Neural progenitor cell (in vitro differentiated cells): Measurements from ENCODE around the gene GJA3. TPM values are rescaled to one million over a fixed set of nuclear protein-coding genes. Genes with fewer than 3 reads are reported as not detected.
A peak's percentile ranks its signal among the peaks of the same experiment; 100 is the strongest.

ENCODE experiments used
- DNase-seq: peaks from one replicate; pipeline ENCODE4 v3.0.0-alpha.2; 2016; ENCODE audit warnings: low spot score
- H2AFZ ChIP-seq: fragments of 200-600 bp; sonication (generic); replicated peaks from 2 replicates; pipeline ENCODE4 v1.6.1; 2016; ENCODE audit warnings: antibody characterized with exemption
- H3F3A ChIP-seq: fragments of 200-600 bp; sonication (generic); 2 replicates; pipeline ENCODE4 v1.6.1; 2016; ENCODE audit warnings: antibody characterized with exemption, low read depth
- H3K27ac ChIP-seq: fragments of 200-600 bp; sonication (generic); 2 replicates; pipeline ENCODE4 v1.5.1; 2016; ENCODE audit warnings: mild to moderate bottlenecking
- H3K27me3 ChIP-seq: fragments of 200-600 bp; sonication (generic); 2 replicates; pipeline ENCODE4 v1.6.1; 2016; ENCODE audit warnings: mild to moderate bottlenecking, moderate library complexity
- H3K36me3 ChIP-seq: fragments of 200-600 bp; sonication (generic); 2 replicates; pipeline ENCODE4 v1.5.1; 2016
- H3K4me1 ChIP-seq: fragments of 200-600 bp; sonication (generic); 2 replicates; pipeline ENCODE4 v1.6.1; 2016; ENCODE audit warnings: mixed run types
- H3K4me2 ChIP-seq: fragments of 200-600 bp; sonication (generic); 2 replicates; pipeline ENCODE4 v1.6.1; 2016
- H3K4me3 ChIP-seq: fragments of 200-600 bp; sonication (generic); 2 replicates; pipeline ENCODE4 v1.5.1; 2016
- H3K79me2 ChIP-seq: fragments of 200-600 bp; sonication (generic); 2 replicates; pipeline ENCODE4 v1.6.1; 2016; ENCODE audit warnings: low read depth
- H3K9ac ChIP-seq: fragments of 200-600 bp; sonication (generic); 2 replicates; pipeline ENCODE4 v1.6.1; 2016
- H3K9me3 ChIP-seq: fragments of 200-600 bp; sonication (generic); 2 replicates; pipeline ENCODE4 v1.5.1; 2016; ENCODE audit warnings: low read depth
- H4K20me1 ChIP-seq: fragments of 200-600 bp; sonication (generic); 2 replicates; pipeline ENCODE4 v1.6.1; 2016; ENCODE audit warnings: low read depth
- H3K27ac Mint-ChIP-seq: 3 replicates; pipeline ENCODE4 v1.8.0; 2021; ENCODE audit warnings: mixed read lengths
- H3K27me3 Mint-ChIP-seq: 2 replicates; pipeline ENCODE4 v1.8.0; 2022; ENCODE audit warnings: low read depth, mild to moderate bottlenecking, inconsistent platforms, moderate library complexity, mixed read lengths; ENCODE audit not compliant: insufficient read depth
- H3K36me3 Mint-ChIP-seq: 3 replicates; pipeline ENCODE4 v1.8.0; 2021; ENCODE audit warnings: mixed read lengths
- H3K4me1 Mint-ChIP-seq: 3 replicates; pipeline ENCODE4 v1.8.0; 2021; ENCODE audit warnings: mixed read lengths
- H3K4me3 Mint-ChIP-seq: 3 replicates; pipeline ENCODE4 v1.8.0; 2021; ENCODE audit warnings: mild to moderate bottlenecking, moderate library complexity, mixed read lengths
- H3K9me3 Mint-ChIP-seq: 3 replicates; pipeline ENCODE4 v1.8.0; 2020; ENCODE audit warnings: mixed read lengths
- CTCF ChIP-seq: fragments of 200-600 bp; sonication (generic); IDR thresholded peaks from 2 replicates; pipeline ENCODE4 v1.5.1; 2017; ENCODE audit warnings: antibody characterized with exemption, mild to moderate bottlenecking
- EZH2 ChIP-seq: fragments of 200-600 bp; sonication (generic); IDR thresholded peaks from 2 replicates; pipeline ENCODE4 v1.6.1; 2017; ENCODE audit warnings: antibody characterized with exemption, mild to moderate bottlenecking, moderate library complexity
- EZH2phosphoT487 ChIP-seq: fragments of 200-600 bp; sonication (generic); IDR thresholded peaks from 2 replicates; pipeline ENCODE4 v1.6.1; 2017; ENCODE audit warnings: antibody characterized with exemption
- total RNA-seq: library from RNA; depleted of rRNA; stranded (reverse); fragments of >200 nt; gene quantifications from 2 replicates; pipeline ENCODE4 v1.2.3, GENCODE V29; 2015; ENCODE audit warnings: low replicate concordance

GJA3 gene
- total RNA-seq, 1 donor from 2014 or later, result 0.17 TPM

GRCh38 chr13:20174656-20175405, 14.0 kb upstream of the GJA3 start:
- H3K27ac ChIP-seq, result no peak overlapping the region
- H3K9ac ChIP-seq, result no peak overlapping the region
- Mint-ChIP-seq H3K27me3 (peaks cover 16% of the 10 kb centered on the region), H3K4me1 (peaks cover 37% of the 10 kb centered on the region), H3K9me3 (no peaks in the 10 kb centered on the region), H3K27ac (no peak overlapping the region), H3K36me3 (no peaks in the 10 kb centered on the region), H3K4me3 (no peak overlapping the region)
- DNase-seq, result no peak
- no peaks in the 10 kb centered on the region for H3K79me2 ChIP-seq
- H2AFZ ChIP-seq, result no peak overlapping the region
- H3K27me3 ChIP-seq, result no peaks in the 10 kb centered on the region
- H4K20me1 ChIP-seq, result no peaks in the 10 kb centered on the region
- no peak for TF ChIP-seq CTCF
- no peak for TF ChIP-seq EZH2phosphoT487
- no peak for TF ChIP-seq EZH2
- peaks cover 8% of the 10 kb centered on the region for H3K4me1 ChIP-seq
- H3K4me3 ChIP-seq, result no peak overlapping the region
- H3K9me3 ChIP-seq, result no peaks in the 10 kb centered on the region
- no peak overlapping the region for H3K4me2 ChIP-seq
- no peaks in the 10 kb centered on the region for H3K36me3 ChIP-seq
- no peaks in the 10 kb centered on the region for H3F3A ChIP-seq

- TF ChIP-seq EZH2, result no peak
- TF ChIP-seq EZH2phosphoT487, result no peak
- TF ChIP-seq CTCF, result no peak
Measured at GRCh38 chr13:20173116-20173746, 12.4 kb upstream of the GJA3 start.

GRCh38 chr13:20171364-20171763, 10.5 kb upstream of the GJA3 start:
- Histone ChIP-seq H3K36me3 (no peaks in the 10 kb centered on the region), H4K20me1 (no peaks in the 10 kb centered on the region), H3F3A (no peaks in the 10 kb centered on the region), H3K9ac (no peak overlapping the region), H3K4me2 (peak overlapping the region; percentile 1), H3K4me3 (no peak overlapping the region), H3K4me1 (peaks cover 8% of the 10 kb centered on the region), H2AFZ (no peak overlapping the region), H3K79me2 (no peaks in the 10 kb centered on the region), H3K9me3 (no peaks in the 10 kb centered on the region), H3K27me3 (peaks cover 3% of the 10 kb centered on the region), H3K27ac (no peak overlapping the region)
- TF ChIP-seq EZH2 (no peak), CTCF (no peak), EZH2phosphoT487 (no peak)
- peaks cover 11% of the 10 kb centered on the region for H3K27me3 Mint-ChIP-seq
- peaks cover 2% of the 10 kb centered on the region for H3K9me3 Mint-ChIP-seq
- peaks cover 1% of the 10 kb centered on the region for H3K36me3 Mint-ChIP-seq
- H3K27ac Mint-ChIP-seq, result no peak overlapping the region
- DNase-seq, result peak; percentile 38
- peaks cover 34% of the 10 kb centered on the region for H3K4me1 Mint-ChIP-seq
- H3K4me3 Mint-ChIP-seq, result no peak overlapping the region

More at GRCh38 chr13:20173116-20173746, 12.4 kb upstream of the GJA3 start:
- peaks cover 2% of the 10 kb centered on the region for H3K9me3 Mint-ChIP-seq
- peaks cover 16% of the 10 kb centered on the region for H3K27me3 Mint-ChIP-seq
- H3K4me1 Mint-ChIP-seq, result peaks cover 37% of the 10 kb centered on the region
- no peaks in the 10 kb centered on the region for H3F3A ChIP-seq
- H2AFZ ChIP-seq, result no peak overlapping the region
- H3K27ac Mint-ChIP-seq, result no peak overlapping the region
- no peaks in the 10 kb centered on the region for H3K79me2 ChIP-seq
- H3K9me3 ChIP-seq, result no peaks in the 10 kb centered on the region
- no peak overlapping the region for H3K4me3 ChIP-seq
- no peaks in the 10 kb centered on the region for H3K36me3 ChIP-seq
- no peak overlapping the region for H3K27ac ChIP-seq
- H3K9ac ChIP-seq, result no peak overlapping the region
- no peaks in the 10 kb centered on the region for H3K27me3 ChIP-seq
- H3K4me3 Mint-ChIP-seq, result no peak overlapping the region
- peaks cover 1% of the 10 kb centered on the region for H3K36me3 Mint-ChIP-seq
- H4K20me1 ChIP-seq, result no peaks in the 10 kb centered on the region
- DNase-seq, result no peak
- H3K4me2 ChIP-seq, result no peak overlapping the region
- peaks cover 8% of the 10 kb centered on the region for H3K4me1 ChIP-seq
